ENCODE data around the gene GAGE12C. TPM values are rescaled to one million over a fixed set of nuclear protein-coding genes. Genes with fewer than 3 reads are reported as not detected.
"Not testable (repeated sequence)": the region's sequence is repeated elsewhere in the genome, so short reads cannot be mapped to it uniquely, and the experiment has no call there.

GAGE12C gene, protein sequence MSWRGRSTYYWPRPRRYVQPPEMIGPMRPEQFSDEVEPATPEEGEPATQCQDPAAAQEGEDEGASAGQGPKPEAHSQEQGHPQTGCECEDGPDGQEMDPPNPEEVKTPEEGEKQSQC
- polyA plus RNA-seq (ENCODE audit: insufficient read length in 4 of 4): not detected

DNA sequence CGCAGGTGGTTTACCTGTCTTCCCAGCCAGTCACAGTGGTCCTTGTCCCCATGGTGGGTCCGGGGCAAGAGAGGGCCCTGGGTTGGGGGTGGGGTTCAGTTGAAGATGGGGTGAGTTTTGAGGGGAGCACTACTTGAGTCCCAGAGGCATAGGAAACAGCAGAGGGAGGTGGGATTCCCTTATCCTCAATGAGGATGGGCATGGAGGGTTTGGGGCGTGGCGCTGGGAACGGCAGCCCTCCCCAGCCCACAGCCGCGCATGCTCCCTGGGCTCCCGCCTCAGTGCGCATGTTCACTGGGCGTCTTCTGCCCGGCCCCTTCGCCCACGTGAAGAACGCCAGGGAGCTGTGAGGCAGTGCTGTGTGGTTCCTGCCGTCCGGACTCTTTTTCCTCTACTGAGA, at the start of gene GAGE12C:
Gene GAGE12C, plus strand, starts transcription at position 301 of the 400 bp plus-strand sequence. CDS start 1,155 bp downstream, outside the sequence.
- DNase-seq (ENCODE audit: low read depth in 4 of 4, low spot score in 3 of 4): not testable (repeated sequence)

- not testable (repeated sequence) for DNase-seq (ENCODE audit: low read depth in 4 of 4, low spot score in 3 of 4)
Observed at GRCh38 chrX:49541433-49541832, 9.5 kb downstream of the GAGE12C start, which contains the start of gene GAGE12D. Gene GAGE12D (plus strand): TSS chrX:49541733. CDS start chrX:49542888, 1,155 bp downstream.

DNA sequence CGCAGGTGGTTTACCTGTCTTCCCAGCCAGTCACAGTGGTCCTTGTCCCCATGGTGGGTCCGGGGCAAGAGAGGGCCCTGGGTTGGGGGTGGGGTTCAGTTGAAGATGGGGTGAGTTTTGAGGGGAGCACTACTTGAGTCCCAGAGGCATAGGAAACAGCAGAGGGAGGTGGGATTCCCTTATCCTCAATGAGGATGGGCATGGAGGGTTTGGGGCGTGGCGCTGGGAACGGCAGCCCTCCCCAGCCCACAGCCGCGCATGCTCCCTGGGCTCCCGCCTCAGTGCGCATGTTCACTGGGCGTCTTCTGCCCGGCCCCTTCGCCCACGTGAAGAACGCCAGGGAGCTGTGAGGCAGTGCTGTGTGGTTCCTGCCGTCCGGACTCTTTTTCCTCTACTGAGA, 19.0 kb downstream of the GAGE12C start, which contains the start of gene GAGE12E:
Gene GAGE12E, plus strand, starts transcription at position 301 of the 400 bp plus-strand sequence. CDS start 1,155 bp downstream, outside the sequence.
- not testable (repeated sequence) for DNase-seq (ENCODE audit: low read depth in 4 of 4, low spot score in 3 of 4)

DNA sequence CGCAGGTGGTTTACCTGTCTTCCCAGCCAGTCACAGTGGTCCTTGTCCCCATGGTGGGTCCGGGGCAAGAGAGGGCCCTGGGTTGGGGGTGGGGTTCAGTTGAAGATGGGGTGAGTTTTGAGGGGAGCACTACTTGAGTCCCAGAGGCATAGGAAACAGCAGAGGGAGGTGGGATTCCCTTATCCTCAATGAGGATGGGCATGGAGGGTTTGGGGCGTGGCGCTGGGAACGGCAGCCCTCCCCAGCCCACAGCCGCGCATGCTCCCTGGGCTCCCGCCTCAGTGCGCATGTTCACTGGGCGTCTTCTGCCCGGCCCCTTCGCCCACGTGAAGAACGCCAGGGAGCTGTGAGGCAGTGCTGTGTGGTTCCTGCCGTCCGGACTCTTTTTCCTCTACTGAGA, 28.6 kb downstream of the GAGE12C start, which contains the start of gene GAGE12F:
Gene GAGE12F, plus strand, starts transcription at position 301 of the 400 bp plus-strand sequence. CDS start 1,155 bp downstream, outside the sequence.
- not testable (repeated sequence) for DNase-seq (ENCODE audit: low read depth in 4 of 4, low spot score in 3 of 4)

DNA sequence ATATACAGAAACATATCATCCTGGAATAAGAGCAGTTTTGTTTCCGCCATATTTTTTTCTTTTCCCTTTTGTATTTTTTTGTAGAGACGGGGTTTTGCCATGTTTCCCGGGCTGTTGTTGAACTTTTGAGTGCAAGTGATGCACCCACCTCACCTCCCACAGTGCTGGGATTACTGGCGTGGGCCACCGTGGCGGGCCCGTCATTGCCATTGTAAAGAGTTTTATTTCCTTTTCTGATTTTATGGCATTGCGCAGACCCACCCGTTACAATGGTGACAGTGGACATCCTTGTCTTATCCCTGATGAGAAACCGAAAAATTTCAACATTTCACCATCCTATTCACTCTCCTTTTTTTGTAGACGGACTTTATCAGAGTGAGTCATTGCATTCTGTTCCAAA, 36.8 kb downstream of the GAGE12C start:
- DNase-seq (ENCODE audit: low read depth in 4 of 4, low spot score in 3 of 4): not testable (repeated sequence)

DNA sequence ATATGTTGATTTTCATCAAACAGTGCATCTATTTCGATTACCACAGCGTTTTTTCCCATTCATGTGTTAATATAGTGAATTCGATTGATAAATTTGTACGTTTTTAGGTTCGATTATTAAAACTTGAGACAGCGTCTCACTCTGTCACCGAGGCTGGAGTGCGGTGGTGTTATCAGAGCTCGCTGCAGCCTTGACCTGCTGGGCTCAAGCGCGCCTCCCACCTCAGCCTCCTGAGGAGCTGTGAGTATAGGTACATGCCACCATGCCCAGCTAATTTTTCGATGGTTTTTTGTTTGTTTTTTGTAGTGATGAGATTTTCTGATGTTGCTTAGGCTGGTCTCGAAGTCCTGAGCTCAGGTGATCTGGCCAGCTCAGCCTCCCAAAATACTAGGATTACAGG, 37.2 kb downstream of the GAGE12C start:
- DNase-seq (ENCODE audit: low read depth in 4 of 4, low spot score in 3 of 4): not testable (repeated sequence)

- not testable (repeated sequence) for DNase-seq (ENCODE audit: low read depth in 4 of 4, low spot score in 3 of 4)
Observed at GRCh38 chrX:49570100-49570499, 38.1 kb downstream of the GAGE12C start, which contains the start of gene GAGE12G. Gene GAGE12G (plus strand): TSS chrX:49570400. CDS start chrX:49571555, 1,155 bp downstream.

- not testable (repeated sequence) for DNase-seq (ENCODE audit: low read depth in 4 of 4, low spot score in 3 of 4)
Observed at GRCh38 chrX:49579649-49580048, 47.7 kb downstream of the GAGE12C start, which contains the start of gene GAGE12H. Gene GAGE12H (plus strand): TSS chrX:49579949. CDS start chrX:49581104, 1,155 bp downstream.

Other genes starting within 250 kb of the GAGE12C start
- not detected for gene GAGE10, start 228.5 kb upstream of the GAGE12C start, polyA plus RNA-seq (ENCODE audit: insufficient read length in 4 of 4)
- not detected for gene GAGE12J, start 210.1 kb upstream of the GAGE12C start, polyA plus RNA-seq (ENCODE audit: insufficient read length in 4 of 4)
- gene GAGE13, start 200.6 kb upstream of the GAGE12C start, polyA plus RNA-seq (ENCODE audit: insufficient read length in 4 of 4): under 1 TPM in 1 of 4 donors, not detected in 3; 0.99 TPM
- not detected for gene GAGE12D, start 9.6 kb downstream of the GAGE12C start, polyA plus RNA-seq (ENCODE audit: insufficient read length in 4 of 4)
- not detected for gene GAGE12E, start 19.1 kb downstream of the GAGE12C start, polyA plus RNA-seq (ENCODE audit: insufficient read length in 4 of 4)
- gene GAGE12F, start 28.7 kb downstream of the GAGE12C start, polyA plus RNA-seq (ENCODE audit: insufficient read length in 4 of 4): not detected
- gene GAGE12G, start 38.2 kb downstream of the GAGE12C start, polyA plus RNA-seq (ENCODE audit: insufficient read length in 4 of 4): not detected
- not detected for gene GAGE12H, start 47.8 kb downstream of the GAGE12C start, polyA plus RNA-seq (ENCODE audit: insufficient read length in 4 of 4)
- gene GAGE2A, start 57.3 kb downstream of the GAGE12C start, polyA plus RNA-seq (ENCODE audit: insufficient read length in 4 of 4): not detected
- gene GAGE1, start 66.8 kb downstream of the GAGE12C start, polyA plus RNA-seq (ENCODE audit: insufficient read length in 4 of 4): not detected
- not detected for gene PAGE1, start 163.8 kb downstream of the GAGE12C start, polyA plus RNA-seq (ENCODE audit: insufficient read length in 4 of 4)